Superior temporal gyrus (tissue), 1 donor: ENCODE data around the gene TSPEAR.
"Not testable (repeated sequence)": the region's sequence is repeated elsewhere in the genome, so short reads cannot be mapped to it uniquely, and the experiment has no call there.

Experiments used
- DNase-seq: peaks from one replicate; pipeline ENCODE4 v3.0.0-alpha.2; 2016; ENCODE audit errors: extremely low spot score

TSPEAR gene

DNA sequence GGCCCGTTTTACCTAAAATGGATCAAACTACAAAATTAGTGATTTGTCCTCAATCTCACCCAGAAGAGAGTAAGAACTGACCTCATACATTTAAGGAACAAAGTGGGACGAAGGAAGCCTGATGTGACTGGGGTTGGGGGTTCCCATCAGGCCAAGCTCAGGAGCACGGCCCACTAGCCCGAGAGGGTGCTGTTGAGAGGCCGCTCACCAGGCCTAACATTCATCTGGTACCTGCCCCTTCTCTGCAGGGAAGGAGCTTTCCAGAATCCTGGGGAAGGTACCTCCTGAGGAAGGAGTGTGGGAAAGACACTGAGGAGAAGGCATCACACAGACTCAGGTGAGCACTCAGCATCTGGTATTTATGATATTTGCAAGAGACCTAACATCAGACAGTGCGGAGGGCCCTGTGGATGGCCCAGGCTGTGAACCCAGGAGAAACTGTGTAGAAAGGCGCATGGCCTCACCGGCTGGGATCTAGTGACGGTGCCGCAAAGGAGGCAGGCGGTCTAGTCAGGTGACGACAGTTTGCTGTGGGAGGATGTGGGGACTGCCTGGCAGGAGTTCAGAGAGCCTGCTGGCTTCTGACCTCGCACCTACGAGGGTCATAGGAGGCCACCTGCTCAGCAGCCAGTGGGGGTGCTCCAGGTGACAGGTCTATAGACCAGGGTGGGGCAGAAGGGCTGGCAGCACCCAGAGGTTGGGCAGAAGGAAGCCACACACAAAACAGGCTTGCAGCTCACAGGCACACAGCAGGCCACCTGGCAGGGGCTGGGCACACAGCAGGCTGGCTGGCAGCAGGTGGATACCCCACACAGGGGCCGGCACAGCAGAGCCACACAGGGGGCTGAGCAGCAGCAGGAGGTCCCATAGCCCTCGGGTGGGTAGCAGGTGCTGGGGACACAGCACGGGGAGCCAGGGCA is 57.5 kb downstream of the TSPEAR start:
- DNase-seq = no peak

DNA sequence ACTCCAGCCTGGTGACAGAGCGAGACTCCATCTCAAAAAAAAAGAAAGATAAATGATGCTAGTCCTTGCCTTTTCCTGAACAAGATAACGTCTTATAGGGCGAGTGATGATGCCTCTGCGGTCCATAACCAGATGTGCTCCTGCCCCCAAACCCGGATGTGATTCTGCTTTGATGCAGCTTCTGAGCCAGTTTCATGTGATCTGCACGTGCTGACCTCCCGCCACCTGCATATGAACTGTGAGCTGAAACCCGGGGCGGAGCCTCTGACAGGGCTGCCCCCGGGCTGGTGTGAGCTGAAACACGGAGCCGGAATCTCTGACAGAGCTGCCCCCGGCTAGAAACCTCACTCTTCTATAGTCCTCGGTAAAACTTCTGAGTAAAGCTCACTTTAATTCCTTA is 58.2 kb downstream of the TSPEAR start:
- no peak for DNase-seq

DNA sequence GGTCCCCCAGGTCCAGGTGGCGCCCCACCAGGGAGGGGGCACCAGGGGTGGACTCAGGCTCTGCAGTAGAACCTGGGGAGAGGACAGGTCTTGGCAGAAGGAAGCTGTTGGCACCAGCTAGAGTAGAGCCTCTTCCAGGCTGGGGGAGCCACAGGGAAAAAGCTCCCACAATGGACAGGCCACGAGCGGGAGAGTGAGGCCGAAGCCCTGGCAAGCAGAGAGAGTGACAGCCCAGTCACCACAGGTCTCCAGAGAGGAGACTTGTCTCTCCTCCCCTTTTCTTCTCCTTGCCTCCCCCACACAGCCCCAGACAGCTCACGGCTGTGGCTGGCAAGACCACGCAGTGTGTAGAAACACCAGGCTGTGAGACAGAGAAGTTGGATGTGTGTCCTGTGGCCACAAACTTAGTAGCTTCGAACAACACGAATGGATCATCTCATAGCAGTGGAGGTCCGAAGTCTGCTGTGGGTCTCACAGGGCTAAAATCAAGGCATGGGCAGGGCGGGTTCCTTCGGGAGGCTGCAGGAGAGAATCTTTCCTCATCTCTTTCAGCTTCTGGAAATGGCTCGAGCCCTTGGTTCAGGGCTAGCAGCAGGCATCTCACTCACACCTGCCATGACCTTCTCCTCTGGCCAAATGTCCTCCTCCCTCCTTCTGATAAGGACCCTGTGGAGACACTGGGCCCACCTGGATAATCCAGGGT is 60.2 kb downstream of the TSPEAR start:
- no peak for DNase-seq

DNA sequence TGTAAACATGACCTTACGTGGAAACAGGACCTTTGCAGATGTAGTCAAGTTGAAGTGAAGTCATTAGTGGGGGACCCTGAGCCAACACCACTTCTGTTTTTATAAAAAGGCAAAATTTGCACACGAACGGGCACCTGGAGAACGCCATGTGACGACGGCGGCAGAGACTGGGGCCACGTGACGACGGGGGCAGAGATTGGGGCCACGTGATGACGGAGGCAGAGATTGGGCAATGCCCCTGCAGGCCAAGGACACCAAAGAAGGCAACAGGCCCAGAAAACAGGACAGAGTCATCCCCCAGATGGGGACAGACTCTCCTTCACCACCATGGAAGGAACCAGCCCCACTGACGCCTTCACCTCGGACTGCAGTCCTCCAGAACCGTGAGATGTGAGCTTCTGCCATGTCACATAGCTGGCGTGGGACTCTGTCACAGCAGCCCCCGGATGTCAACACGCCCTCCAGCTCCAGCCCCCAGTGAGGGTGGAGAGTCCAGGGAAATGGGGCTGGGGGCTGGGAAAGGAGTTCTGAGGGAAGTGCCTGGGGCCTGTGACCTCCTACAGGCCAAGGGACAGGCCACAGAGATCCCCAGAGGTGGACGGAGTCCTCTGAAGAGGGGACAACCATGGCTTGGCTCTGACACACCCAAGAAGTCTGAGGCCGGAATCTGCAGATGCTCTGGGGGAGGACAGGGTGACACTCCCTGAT is 61.0 kb downstream of the TSPEAR start:
- no peak for DNase-seq

DNA sequence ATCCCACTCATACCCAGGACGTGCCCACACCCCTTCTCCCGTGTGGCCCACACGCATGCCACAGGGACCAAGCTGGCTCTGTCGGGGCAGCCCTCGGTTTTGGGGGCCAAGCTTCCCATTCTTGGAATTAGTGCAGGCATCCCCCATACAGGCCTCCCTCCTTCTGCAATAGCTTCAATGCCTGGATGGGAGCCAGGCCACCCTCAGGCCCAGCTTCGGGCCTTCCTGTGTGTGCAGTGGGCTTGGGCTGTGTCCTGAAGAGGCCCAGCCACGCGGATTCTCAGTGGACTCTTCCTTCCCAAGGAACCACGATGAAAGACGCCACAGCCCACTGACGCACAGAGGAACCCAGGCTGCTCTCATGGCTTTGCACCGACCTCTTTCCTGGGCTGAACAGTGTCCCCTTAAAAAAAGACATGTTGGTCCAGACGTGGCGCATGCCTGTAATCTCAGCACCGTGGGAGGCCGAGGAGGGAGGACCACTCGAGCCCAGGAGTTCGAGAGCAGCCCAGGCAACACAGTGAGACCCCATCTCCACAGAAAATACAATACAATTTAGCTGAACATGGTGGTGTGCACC is 61.8 kb downstream of the TSPEAR start:
- DNase-seq = no peak

DNA sequence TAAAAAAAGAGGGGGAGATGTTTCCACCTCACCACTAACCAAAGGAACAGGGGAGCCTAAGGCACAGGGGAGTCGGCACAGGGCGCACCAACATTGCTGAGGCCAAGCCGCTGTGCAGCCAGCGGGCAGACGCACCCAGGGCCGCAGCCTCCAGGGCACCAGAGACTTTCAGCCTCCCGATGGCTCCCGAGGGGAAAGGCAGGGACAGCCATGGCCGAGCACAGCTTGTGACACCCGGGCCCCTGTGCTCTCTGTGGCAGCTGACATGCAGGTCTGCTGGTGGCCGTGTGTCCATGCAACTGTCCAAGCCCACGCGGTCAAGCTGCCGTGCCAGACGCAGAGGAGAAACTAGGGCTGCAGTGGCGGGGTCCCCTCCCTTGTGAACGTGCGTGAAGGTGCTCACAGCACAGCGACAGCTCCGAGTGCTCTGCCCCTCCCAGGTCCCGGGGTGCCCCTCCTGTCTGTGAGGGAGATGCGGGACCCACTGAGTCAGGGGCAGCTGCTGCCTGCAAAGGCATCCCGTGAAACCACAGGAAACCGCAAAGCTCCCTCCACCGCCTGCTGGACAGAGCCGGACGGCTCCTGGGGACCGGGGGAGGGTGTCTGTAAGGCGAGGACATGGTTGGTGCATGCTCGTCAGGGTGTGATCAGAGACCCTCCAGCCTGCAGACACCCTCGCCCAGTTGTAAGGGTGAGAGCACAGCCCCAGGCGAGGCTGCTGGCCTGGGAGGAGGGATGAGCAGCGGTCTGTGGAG is 62.6 kb downstream of the TSPEAR start:
- DNase-seq = no peak

DNA sequence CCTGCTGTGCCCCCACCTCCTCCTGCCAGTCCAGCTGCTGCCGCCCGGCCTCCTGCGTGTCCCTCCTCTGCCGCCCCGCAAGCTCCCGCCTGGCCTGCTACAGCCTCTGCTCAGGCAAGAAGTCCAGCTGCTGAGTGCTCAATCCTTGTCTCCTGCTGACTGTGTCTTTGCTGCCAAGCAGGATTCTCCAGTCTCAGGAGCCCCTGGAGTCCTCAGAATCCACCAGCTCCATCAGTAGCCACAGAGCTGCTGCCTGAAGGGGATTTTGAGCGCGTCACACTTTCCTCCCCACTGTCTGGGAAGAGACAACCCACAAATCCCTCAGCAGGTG is 64.2 kb downstream of the TSPEAR start:
- no peak for DNase-seq

DNA sequence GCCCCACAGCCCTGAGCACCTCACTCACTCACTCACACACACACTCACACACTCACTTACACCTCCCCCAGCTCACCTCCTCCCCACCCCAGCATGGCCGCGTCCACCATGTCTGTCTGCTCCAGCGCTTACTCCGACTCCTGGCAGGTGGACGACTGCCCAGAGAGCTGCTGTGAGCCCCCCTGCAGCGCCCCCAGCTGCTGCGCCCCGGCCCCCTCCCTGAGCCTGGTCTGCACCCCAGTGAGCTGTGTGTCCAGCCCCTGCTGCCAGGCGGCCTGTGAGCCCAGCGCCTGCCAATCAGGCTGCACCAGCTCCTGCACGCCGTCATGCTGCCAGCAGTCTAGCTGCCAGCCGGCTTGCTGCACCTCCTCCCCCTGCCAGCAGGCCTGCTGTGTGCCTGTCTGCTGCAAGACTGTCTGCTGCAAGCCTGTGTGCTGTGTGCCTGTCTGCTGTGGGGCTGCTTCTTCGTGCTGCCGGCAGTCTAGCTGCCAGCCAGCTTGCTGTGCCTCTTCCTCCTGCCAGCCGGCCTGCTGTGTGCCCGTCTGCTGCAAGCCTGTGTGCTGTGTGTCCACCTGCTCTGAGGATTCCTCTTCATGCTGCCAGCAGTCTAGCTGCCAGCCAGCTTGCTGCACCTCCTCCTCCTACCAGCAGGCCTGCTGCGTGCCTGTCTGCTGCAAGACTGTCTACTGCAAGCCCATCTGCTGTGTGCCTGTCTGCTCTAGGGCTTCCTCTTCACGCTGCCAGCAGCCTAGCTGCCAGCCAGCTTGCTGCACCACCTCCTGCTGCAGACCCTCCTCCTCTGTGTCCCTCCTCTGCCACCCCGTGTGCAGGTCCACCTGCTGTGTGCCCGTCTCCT is 64.8 kb downstream of the TSPEAR start, which contains the start of gene KRTAP10-11:
Gene KRTAP10-11, plus strand, starts transcription at position 49 of the 856 bp plus-strand sequence. Its CDS starts 45 bp downstream, at position 94.
- not testable (repeated sequence) for DNase-seq

DNA sequence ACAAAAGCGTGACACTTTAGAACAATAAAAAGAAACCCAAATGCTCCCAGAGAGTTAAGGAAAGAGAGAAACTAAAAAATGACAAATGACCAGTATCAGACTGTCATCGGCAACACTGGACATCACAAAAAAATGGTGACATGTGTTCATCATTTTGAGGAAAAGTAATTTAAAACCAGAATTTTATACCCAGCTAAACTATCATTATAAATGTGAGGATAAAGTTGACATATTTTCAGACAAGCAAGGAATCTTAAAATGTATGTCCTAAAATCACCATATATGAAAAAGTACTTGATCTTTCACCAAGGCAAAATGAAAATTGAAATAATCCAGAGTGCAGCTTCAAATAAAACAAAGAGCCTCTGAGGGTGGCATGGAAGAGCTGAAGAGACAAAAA is 66.5 kb downstream of the TSPEAR start:
- no peak for DNase-seq

DNA sequence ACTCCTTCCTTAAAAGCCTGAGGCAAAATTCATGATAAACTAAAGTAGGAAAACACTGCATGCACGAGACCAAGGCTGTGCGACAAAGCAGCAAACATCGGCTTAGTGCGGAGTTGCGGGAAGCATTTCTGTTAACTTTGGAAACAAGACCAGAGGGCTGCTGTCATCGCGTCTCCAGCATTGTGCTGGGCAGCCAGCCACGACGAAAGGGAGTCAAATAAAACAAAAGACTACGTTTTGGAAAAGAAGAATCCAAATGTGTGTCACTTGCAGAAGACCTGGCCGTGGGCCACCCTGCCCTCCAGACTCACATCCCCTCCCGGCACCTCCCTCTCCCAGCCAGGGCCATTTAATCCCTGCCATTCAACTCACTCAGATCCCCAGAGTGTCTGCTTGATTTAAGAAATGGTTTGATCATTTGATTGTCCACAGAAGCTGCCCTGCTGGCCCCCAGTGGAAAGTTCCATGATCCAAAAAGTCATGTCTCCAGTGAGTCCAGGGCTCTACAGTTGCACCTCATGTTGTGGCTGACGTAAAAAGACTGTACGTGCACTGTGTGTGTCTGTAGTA is 67.5 kb downstream of the TSPEAR start:
- DNase-seq = no peak

DNA sequence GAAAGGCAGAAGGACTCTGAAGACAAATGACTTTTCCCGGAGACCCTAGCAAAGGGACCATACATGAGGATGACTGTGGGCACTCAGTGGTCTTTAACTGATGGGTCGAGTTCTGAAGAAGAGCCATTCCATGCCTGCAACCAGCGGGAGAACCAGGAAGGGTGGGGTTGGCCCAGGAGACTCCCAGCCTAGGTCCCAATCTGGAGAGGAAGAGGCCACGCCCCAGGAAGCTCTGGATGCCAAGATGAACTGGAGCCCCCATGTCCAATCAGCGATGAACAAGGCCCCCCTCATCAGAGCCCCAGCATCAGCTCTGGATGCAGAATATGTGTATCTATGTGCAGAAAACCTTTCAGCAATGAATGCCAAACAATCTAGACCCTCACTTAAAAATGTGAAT is 70.6 kb downstream of the TSPEAR start:
- no peak for DNase-seq

DNA sequence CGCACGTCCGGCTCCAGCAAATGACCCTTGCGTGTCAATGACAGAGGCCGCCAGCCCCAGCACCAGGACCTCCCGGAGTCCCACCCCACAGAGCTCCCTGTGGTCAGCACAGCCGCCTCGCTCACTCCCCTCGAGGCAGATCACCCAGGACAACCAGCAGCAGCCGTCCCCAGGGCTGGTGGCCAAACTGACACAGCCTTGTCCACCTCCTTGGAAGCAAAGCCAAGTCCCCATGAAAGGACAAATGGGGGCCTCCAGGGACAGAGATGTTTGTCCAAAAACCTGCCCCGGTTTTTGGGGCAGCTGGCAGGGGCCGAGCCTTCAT is 72.1 kb downstream of the TSPEAR start:
- DNase-seq = no peak

DNA sequence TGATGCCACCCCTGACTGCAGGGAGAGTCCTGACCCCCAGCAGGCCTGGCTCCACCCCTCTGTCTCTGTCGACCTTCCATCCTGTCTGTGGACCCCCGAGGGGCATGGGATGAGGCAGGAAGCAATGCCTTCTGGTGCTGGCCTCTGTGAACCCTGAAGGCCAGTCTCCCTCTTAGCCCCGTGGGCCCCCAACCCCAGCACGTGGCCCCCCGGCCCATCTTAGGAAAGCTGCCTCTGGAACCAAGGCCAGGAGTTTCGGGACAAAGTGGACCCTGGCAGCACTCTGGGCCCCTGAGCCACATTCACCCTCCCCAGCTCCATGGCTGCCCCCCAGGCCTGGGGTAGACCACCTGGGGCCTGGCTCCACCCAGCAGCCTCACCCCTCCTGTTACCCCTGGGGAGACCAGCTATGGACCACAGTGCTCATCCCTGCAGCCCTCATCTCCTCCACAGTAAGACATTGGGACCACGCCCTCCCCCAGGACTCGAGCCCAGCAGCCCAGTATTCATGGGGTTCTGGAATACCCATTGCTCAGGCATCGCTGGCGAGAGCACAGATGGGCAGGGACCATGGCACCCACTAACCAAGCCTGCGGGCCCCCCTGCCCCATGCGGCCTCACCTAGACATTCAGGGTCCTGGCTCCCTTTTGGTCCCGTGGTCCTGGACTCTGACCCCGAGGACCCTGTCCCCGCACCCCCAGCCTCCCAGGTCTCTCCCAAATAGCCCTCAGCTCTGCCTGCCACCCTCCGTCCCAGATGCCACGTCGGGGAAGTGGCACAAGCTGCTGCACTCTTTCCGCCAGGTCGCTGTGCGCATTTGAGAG is 72.7 kb downstream of the TSPEAR start:
- not testable (repeated sequence) for DNase-seq

DNA sequence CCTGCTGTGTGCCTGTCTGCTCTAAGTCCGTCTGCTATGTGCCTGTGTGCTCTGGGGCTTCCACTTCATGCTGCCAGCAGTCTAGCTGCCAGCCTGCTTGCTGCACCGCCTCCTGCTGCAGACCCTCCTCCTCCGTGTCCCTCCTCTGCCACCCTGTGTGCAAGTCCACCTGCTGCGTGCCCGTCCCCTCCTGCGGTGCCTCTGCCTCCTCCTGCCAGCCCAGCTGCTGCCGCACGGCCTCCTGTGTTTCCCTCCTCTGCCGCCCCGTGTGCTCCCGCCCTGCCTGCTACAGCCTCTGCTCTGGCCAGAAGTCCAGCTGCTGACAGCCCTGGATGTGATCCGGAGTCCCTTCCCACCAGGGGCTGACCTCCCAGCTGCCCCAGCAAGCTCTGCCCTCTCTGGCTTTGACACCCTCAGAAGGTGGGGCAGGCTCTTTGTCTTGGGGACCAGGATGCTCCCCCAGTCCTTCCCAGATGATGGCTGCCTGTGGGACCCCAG is 73.5 kb downstream of the TSPEAR start:
- DNase-seq = not testable (repeated sequence)

DNA sequence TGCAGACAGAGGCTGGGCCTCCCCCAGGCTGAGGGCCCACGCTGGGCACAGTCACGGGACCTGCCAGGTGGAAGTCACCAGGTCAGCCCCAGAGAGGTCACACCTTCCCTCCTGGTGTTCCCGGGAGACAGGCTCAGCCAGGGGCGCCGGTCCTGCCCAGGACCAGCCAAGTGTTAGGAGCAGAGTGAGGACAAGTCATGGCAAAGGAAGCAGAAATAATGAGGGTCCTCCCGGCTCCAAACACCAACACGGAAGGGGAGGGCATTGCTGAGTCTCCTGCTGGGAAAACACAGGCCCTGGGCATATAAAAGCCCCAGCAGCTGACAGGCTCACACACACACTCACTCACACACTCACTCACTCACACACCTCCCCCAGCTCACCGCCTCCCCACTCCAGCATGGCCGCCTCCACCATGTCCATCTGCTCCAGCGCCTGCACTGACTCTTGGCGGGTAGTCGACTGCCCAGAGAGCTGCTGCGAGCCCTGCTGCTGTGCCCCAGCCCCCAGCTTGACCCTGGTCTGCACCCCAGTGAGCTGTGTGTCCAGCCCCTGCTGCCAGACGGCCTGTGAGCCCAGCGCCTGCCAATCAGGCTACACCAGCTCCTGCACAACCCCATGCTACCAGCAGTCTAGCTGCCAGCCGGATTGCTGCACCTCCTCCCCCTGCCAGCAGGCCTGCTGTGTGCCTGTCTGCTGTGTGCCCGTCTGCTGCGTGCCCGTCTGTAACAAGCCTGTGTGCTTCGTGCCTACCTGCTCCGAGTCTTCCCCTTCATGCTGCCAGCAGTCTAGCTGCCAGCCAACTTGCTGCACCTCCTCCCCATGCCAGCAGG is 74.1 kb downstream of the TSPEAR start, which contains the start of gene KRTAP10-10:
Gene KRTAP10-10, plus strand, starts transcription at position 339 of the 833 bp plus-strand sequence. Its CDS starts 62 bp downstream, at position 401.
- DNase-seq = no peak

DNA sequence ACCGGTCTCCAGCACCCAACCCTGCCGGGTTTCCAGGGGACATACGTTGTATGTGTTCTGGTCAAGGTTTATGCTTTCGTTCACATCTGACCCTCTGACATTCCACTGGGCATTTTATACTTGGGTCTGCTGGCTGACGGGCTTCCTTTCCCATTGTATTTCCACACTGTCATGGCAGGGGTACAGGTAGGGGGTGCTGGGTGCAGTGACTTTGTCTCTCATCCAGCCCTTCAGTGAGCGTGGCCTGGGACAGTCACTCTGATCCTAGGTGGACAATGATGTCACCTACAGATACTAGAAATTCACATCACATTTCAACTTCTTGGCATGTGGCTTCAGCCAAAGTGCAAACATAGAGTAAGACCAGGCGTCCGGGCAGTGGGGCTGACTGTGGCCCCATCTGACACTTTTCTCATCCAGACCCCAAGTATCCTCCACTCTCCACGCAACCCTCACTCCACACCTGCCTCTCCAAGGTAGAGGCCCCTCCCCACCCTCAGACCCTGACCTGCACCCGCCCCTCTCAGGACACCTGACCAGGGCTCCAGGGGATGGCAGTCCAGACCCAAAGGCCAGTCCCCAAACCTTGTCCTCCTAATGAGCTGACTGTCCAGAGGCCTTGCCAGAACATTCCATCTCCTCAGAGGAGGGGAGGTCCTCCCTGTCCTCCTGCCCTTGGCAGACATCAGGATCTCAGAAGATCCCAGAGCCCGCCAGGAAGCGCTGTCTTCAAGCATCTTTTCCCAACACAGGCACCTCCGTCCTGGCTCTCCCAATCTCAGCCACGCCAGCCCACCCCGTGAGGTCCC is 75.0 kb downstream of the TSPEAR start:
- no peak for DNase-seq

DNA sequence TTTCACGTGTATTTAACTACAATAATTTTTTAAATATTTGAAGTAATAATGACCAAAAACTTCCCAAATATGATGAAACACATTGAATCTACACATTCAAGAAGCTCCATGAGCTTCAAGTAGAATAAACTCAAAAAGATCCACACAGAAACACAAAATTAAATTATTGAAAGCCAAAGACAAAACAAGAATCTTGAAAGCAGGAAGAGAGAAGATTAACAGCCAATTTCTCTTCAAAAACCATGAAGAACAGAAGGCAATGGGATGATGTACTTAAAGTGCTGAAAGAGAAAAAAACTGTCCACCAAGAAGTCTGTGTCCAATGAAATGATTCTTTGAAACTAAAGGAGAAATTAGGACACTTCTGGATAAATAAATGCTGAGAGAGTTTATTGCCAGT is 79.3 kb downstream of the TSPEAR start:
- DNase-seq = no peak
